Heart left ventricle (tissue), 13 donors: ENCODE results near the gene ZNF132.

Source experiments
- POLR2A ChIP-seq, 2 donors: fragments of 450-650 bp; IDR thresholded peaks; one replicate each; pipeline ENCODE4 v1.6.1; 2017; ENCODE audit warnings: antibody characterized with exemption in 2 of 2, mild to moderate bottlenecking in 2 of 2, moderate library complexity in 2 of 2
- TF ChIP-seq, protein P1 (sequence below), 12 donors: fragments of 200-600 bp; sonication (generic) in 4 of 12; IDR thresholded peaks; one replicate each; pipeline versions ENCODE4 v1.5.0 to v1.8.0; 2018 to 2022; ENCODE audit warnings: antibody characterized with exemption in 12 of 12, mild to moderate bottlenecking in 5 of 12
- donor health status: ischemic (EF 13 %, LVEDD 7.1; RV severe dilation, severe dysfunction).
- donor health status: DM: no; HTN: yes; CAD: no.
- donor health status: DM: no; HTN: no; CAD: no.
- donor health status: ischemic (EF 25% LVEDD 6.9; RV normal size, moderate dysfunction).
- donor health status: ischemic (EF 25% LVEDD 5.7; RV mildly dilated, moderate dysfunction).
- donor health status: ischemic (EF 35%, LVEDD 5.7; RV mildly dilated, moderate dysfunction).
- donor health status: nonischemic (EF 11% LVEDD 7.7; RV severe dilation, severe dysfunction).
- donor health status: DM: yes; HTN: yes; CAD: no.
- donor health status: PGD.
- donor health status: ischemic (EF 29% LVEDD 5.4; RV normal size, mild dysfunction).
- donor health status: nonischemic (EF 23%, LVEDD 6.1; RV moderate dilation, normal function).

DNA sequence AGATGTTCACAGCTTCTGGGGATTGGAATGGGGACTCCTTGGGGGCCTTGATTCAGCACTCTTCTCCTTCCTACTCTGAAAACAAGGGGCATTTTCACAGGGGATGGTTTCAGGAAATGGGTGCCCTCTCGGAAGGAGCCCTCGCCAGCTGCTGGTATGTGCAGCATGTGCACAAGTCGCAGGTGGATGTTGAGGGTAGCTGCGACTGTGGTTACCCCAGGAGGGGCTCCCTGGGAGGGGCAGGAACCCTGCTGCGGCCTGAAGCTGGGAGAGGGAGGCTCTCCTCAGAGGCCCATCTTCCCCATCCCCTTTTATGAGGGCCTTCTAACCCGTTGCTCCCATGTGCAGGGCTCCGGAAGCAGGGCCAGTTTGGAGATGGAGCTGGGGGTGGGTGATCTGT, 42.4 kb upstream of the ZNF132 start:
- TF ChIP-seq, protein P1, sequence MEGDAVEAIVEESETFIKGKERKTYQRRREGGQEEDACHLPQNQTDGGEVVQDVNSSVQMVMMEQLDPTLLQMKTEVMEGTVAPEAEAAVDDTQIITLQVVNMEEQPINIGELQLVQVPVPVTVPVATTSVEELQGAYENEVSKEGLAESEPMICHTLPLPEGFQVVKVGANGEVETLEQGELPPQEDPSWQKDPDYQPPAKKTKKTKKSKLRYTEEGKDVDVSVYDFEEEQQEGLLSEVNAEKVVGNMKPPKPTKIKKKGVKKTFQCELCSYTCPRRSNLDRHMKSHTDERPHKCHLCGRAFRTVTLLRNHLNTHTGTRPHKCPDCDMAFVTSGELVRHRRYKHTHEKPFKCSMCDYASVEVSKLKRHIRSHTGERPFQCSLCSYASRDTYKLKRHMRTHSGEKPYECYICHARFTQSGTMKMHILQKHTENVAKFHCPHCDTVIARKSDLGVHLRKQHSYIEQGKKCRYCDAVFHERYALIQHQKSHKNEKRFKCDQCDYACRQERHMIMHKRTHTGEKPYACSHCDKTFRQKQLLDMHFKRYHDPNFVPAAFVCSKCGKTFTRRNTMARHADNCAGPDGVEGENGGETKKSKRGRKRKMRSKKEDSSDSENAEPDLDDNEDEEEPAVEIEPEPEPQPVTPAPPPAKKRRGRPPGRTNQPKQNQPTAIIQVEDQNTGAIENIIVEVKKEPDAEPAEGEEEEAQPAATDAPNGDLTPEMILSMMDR (IDR thresholded peaks at IDR 0.05): no peak
- no peak for TF ChIP-seq POLR2A (IDR thresholded peaks at IDR 0.05)
